BLaER1 treated with 17β-estradiol and CSF1 and Interleukin-3, amounts not matched to agents 10 nM and 100 nM (cell line): Measurements from ENCODE around the gene NSG1.
"Not testable (repeated sequence)": the region's sequence is repeated elsewhere in the genome, so short reads cannot be mapped to it uniquely, and the experiment has no call there.

Experiments
- H3K27ac ChIP-seq, 11 experiments: shearing (Covaris generic); formaldehyde crosslinking; 2 replicates each; pipeline ENCODE4 v1.8.1; 2022
- H3K27me3 ChIP-seq, 11 experiments: shearing (Covaris generic); formaldehyde crosslinking; 2 replicates each; pipeline ENCODE4 v1.8.1; 2022
- H3K36me3 ChIP-seq, 11 experiments: shearing (Covaris generic); formaldehyde crosslinking; 2 replicates each; pipeline ENCODE4 v1.8.1; 2022
- H3K4me1 ChIP-seq, 10 experiments: shearing (Covaris generic); formaldehyde crosslinking; 2 replicates each; pipeline ENCODE4 v1.8.1; 2022
- H3K4me2 ChIP-seq, 11 experiments: shearing (Covaris generic); formaldehyde crosslinking; 2 replicates each; pipeline ENCODE4 v1.8.1; 2022
- H3K4me3 ChIP-seq, 10 experiments: shearing (Covaris generic); formaldehyde crosslinking; 2 replicates each; pipeline ENCODE4 v1.8.1; 2022
- H3K9ac ChIP-seq, 11 experiments: shearing (Covaris generic); formaldehyde crosslinking; 2 replicates each; pipeline ENCODE4 v1.8.1; 2022
- H3K9me3 ChIP-seq, 11 experiments: shearing (Covaris generic); formaldehyde crosslinking; replicated peaks in 1 of 11; 2 replicates each; pipeline ENCODE4 v1.8.1; 2022
- H4K20me1 ChIP-seq, 11 experiments: shearing (Covaris generic); formaldehyde crosslinking; 2 replicates each; pipeline ENCODE4 v1.8.1; 2022
- Cebpa-rat ChIP-seq, 11 experiments: shearing (Covaris generic); IDR thresholded peaks; 2 replicates each; pipeline ENCODE4 v1.8.1; 2022

The NSG1 gene, protein sequence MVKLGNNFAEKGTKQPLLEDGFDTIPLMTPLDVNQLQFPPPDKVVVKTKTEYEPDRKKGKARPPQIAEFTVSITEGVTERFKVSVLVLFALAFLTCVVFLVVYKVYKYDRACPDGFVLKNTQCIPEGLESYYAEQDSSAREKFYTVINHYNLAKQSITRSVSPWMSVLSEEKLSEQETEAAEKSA

DNA sequence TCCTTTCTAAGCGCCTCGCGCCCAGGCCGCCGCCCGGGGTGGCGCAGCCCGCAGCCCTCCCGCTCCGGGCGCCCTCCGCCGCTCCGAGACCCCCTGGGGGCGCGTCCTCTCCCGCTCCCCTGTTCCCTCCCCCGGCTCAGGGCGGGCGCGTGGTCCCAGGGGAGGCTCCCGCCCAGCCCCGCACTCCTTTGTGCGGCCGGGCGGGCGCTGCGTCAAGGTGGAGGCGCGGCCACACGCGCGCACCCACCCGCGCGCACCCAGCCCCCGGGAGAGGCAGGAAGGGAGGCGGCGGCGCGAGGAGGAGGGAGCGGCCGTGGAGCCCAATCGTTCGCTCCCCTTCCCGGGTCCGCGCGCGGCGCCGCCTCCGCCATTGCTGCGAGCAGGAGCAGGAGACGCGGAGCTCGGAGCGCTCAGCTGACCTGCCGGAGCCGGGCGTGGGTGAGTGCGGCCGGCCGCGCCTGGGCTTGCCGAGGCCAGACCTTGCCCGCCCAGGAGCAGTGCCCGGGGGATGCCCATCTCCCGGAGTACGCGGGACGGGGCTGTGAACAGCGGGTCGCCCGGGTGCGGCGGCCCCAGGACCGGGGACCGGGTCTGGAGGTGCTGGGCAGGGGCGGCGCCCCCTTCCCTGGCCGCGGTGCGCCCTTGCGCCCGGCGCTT, at the start of gene NSG1:
NSG1 (plus strand) TSS at position 367 of the 657 bp plus-strand sequence. CDS start 528 bp downstream, outside the sequence.
- peak within 1 kb of the TSS; percentile 62 to 80 (median 70) for H3K4me3 ChIP-seq
- no peaks in the 10 kb centered on the region for H3K36me3 ChIP-seq
- H3K4me2 ChIP-seq = peak within 1 kb of the TSS; percentile 99 to 100 (median 100)
- H3K4me1 ChIP-seq = peaks cover 25 to 30% (median 29%) of the 10 kb centered on the region in 10 experiments
- H3K27me3 ChIP-seq = peaks cover 70 to 96% (median 88%) of the 10 kb centered on the region in 11 experiments
- H3K27ac ChIP-seq = 0 out of 22 replicates have a peak within 1 kb of the TSS, but pooled peaks of 1 of the 11 experiments have one; percentile 7
- H3K9ac ChIP-seq = peak within 1 kb of the TSS; percentile 27 to 70 (median 55); a peak in 19 of 22 replicates
- H3K9me3 ChIP-seq = no peaks in the 10 kb centered on the region
- peaks cover 0 to 48% (median 24%) of the 10 kb centered on the region in 11 experiments; a peak in 17 of 22 replicates for H4K20me1 ChIP-seq
- no peak for TF ChIP-seq Cebpa-rat (IDR thresholded peaks at IDR 0.05)

DNA sequence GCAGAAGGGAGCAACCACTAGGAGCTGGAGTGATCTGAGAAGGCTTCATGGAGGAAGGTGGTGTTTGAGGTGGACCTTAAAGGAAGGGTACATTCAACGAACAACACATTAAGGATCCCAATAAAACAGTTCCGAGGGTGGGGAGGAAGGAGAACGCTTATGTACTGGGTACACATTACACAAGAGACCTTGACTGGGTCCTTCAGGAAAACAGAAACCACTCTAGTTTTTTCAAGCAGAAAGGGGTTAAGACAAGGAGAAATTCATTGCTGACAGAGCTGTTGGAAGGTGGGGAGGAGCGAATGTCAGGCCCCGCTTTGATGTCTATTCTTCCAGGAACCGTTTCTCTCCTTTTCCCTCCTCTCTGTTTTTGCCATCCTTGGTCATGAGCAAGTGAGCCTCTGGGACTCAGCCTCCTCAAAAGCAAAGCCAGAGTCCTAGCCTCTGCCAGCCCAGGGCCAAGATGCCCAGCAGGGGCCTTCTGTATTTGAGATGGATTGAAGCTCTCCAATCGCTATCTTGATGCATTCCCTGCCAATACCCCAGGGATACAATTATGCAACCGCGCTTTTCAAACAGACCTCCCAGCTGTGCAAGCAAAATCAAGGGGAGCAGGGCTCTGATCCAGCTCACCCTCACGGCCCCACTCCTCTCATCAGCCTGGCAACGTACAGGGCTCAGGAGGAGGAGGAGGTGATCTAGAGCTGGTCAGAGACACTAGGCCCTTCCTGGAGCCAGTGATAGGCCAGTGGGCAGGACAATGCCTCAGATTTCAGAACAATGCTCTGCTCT, 48.5 kb upstream of the NSG1 start:
- H3K36me3 ChIP-seq = no peaks in the 10 kb centered on the region
- H3K4me2 ChIP-seq = peak overlapping the region in 8 of 11 experiments; percentile 12 to 69 (median 52); a peak in 14 of 22 replicates
- H3K27ac ChIP-seq = no peak overlapping the region
- H3K4me3 ChIP-seq = no peak overlapping the region
- H4K20me1 ChIP-seq = no peaks in the 10 kb centered on the region
- no peaks in the 10 kb centered on the region for H3K9me3 ChIP-seq
- H3K27me3 ChIP-seq = no peaks in the 10 kb centered on the region
- no peak for TF ChIP-seq Cebpa-rat (IDR thresholded peaks at IDR 0.05)
- H3K9ac ChIP-seq = no peak overlapping the region
- peaks cover 4 to 41% (median 26%) of the 10 kb centered on the region in 10 experiments; a peak in 19 of 20 replicates for H3K4me1 ChIP-seq

DNA sequence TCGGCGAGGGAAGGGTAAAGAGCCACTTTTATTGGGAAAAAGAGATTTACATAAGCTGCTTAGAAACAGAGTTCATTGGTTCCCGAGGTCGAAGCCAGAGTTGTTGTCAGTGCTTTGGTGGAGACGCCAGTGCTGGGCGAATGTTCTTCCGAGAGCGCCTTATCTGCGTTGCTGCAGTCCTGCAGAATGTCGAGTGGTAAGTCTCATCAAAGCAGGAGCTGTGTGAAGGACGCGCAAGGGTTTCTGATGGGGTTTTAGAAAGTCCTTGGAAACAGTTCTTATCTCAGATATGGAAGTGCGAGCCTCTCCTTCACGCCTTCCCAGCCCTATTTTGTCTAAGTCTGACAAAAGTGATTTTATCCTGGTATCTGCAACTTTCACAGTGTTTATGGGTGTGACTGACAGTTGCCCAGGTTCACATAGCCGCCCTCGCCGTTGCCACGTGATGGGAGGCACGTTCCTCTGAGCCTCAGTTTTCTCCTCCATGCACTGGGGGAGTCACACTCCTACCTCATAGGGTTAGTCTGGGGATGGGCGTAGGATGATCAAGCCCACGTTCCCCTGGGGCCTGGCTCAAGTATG, 47.3 kb upstream of the NSG1 start:
- Histone ChIP-seq H3K9me3 (no peaks in the 10 kb centered on the region; a peak in 1 of 22 replicates), H3K4me2 (no peak overlapping the region), H3K27ac (no peak overlapping the region), H3K4me3 (no peak overlapping the region), H3K36me3 (no peaks in the 10 kb centered on the region), H4K20me1 (no peaks in the 10 kb centered on the region), H3K27me3 (no peaks in the 10 kb centered on the region), H3K9ac (no peak overlapping the region), H3K4me1 (peaks cover 0 to 45% (median 24%) of the 10 kb centered on the region in 10 experiments; a peak in 14 of 20 replicates)
- TF ChIP-seq Cebpa-rat (IDR thresholded peaks at IDR 0.05) = no peak

DNA sequence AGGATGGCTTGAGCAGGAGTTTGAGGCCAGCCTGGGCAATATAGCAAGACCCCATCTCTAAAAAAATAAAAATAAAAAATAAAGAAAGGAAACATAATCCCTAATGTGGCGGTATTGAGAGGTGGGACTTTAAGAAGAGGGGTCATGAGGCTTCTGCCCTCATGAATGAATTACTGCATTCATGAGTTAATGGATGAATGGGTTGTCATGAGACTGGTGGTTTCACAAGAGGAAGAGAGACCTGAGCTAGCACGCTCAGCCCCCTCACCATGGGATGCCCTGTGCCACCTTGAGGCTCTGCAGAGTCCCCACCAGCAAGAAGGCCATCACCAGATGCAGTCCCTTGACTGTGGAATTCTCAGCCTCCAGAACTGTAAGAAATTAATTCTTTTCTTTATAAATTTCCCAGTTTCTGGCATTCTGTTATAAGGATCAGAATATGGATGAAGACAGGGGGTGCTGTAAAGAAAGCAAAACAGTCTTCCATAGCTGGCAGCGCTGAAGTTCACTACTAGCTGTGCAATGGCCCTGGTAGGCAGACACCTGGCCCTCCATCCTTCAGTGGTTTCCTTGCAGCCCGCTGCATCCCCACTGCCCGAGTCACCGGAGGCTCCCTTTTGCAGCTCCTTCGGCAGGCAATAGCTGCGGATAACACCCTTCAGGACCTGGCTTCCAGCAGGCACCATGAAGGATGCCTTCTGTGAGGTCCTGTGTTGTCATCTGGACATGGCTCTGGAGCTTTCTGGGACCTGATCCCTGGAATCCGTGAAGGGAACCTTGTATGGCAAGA, 44.8 kb upstream of the NSG1 start:
- no peak overlapping the region for H3K4me3 ChIP-seq
- no peaks in the 10 kb centered on the region for H3K36me3 ChIP-seq
- H4K20me1 ChIP-seq = no peaks in the 10 kb centered on the region
- peaks cover 0 to 15% (median 9%) of the 10 kb centered on the region in 11 experiments; a peak in 13 of 22 replicates for H3K9me3 ChIP-seq
- no peak overlapping the region for H3K27ac ChIP-seq
- H3K4me1 ChIP-seq = peaks cover 0 to 63% (median 44%) of the 10 kb centered on the region in 10 experiments; a peak in 15 of 20 replicates
- H3K9ac ChIP-seq = no peak overlapping the region
- no peaks in the 10 kb centered on the region for H3K27me3 ChIP-seq
- TF ChIP-seq Cebpa-rat (IDR thresholded peaks at IDR 0.05) = no peak
- H3K4me2 ChIP-seq = peak overlapping the region in 4 of 11 experiments; percentile 25 to 82 (median 68); a peak in 5 of 22 replicates

DNA sequence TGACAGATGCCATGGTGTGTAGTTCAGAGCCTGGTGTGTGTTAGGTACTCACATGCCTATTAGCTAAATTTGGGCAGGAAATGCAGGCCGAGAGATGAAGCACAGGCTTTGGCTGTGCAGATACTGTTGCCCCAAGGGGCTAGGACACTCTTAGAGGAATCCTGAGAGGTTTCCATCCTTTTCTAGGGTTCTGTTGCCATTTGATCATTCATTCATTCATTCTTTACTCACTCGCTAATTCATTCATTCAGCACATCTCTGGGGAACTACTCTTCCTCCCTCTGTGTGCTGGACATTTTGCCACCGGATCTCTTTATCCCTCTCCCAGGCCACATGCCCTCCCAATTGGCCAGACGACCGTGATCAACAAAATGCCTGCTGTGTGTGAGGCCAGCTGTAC, 43.9 kb upstream of the NSG1 start:
- no peaks in the 10 kb centered on the region for H3K36me3 ChIP-seq
- H3K4me1 ChIP-seq = peaks cover 0 to 66% (median 41%) of the 10 kb centered on the region in 10 experiments; a peak in 15 of 20 replicates
- no peaks in the 10 kb centered on the region for H3K27me3 ChIP-seq
- peaks cover 0 to 22% (median 18%) of the 10 kb centered on the region in 11 experiments; a peak in 16 of 22 replicates for H3K9me3 ChIP-seq
- H3K27ac ChIP-seq = no peak overlapping the region
- peak overlapping the region in 4 of 11 experiments; percentile 25 to 82 (median 68); a peak in 6 of 22 replicates for H3K4me2 ChIP-seq
- TF ChIP-seq Cebpa-rat (IDR thresholded peaks at IDR 0.05) = no peak
- no peaks in the 10 kb centered on the region for H4K20me1 ChIP-seq
- H3K4me3 ChIP-seq = no peak overlapping the region
- no peak overlapping the region for H3K9ac ChIP-seq

DNA sequence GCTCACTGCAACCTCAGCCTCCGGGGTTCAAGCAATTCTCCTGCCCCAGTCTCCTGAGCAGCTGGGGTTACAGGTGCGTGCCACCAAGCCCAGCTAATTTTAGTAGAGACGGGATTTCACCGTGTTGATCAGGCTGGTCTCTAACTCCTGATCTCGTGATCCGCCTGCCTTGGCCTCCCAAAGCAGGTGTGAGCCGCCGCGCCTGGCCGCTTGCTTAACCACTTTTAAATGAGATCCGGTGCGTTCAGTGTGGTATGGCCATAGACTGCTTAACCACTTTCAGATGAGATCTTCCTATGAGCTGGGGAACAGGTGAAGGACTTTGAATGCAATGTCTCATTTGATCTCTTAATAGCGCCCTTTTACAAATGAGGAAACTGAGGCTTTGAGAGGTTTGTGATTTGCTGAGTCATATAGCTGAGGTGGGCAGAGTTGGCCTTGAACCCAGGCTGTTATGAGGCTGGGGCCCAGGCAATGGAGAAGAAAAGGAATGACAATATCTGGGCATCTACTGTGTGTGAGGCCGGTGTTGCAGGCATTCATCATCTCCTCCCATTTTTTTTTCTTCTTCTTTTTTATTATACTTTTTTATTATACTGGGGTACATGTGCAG, 41.9 kb upstream of the NSG1 start:
- Histone ChIP-seq H3K4me3 (no peak overlapping the region), H3K9me3 (peaks cover 17 to 41% (median 32%) of the 10 kb centered on the region in 11 experiments), H3K9ac (no peak overlapping the region), H3K4me1 (peaks cover 0 to 63% (median 29%) of the 10 kb centered on the region in 10 experiments; a peak in 15 of 20 replicates), H3K4me2 (peak overlapping the region in 9 of 11 experiments; percentile 21 to 82 (median 63); a peak in 16 of 22 replicates), H3K27me3 (no peaks in the 10 kb centered on the region), H4K20me1 (no peaks in the 10 kb centered on the region), H3K27ac (no peak overlapping the region), H3K36me3 (0 out of 22 replicates have a peak, but pooled peaks cover 0 to 5% (median 0%) of the 10 kb centered on the region in 11 experiments)
- TF ChIP-seq Cebpa-rat (IDR thresholded peaks at IDR 0.05) = no peak

DNA sequence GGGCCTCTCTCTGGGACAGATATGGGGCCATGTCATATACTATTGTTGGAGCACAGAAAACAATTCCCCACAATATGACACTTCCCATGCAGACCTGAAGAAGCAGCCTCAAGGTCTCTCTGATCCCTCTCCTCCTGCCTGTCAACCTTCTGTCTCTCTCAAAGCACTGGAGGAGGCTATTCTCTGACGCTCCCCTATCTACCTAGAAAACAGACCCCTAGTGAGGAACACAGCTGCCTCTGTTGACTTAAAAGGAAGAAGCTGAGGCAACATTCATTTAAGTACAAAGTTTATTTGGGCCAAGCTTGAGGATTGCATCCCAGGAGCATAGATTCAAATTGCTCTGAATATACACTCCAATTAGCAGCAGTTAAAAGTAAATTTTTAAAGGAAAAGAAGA, 39.3 kb upstream of the NSG1 start:
- Histone ChIP-seq H4K20me1 (no peaks in the 10 kb centered on the region), H3K9me3 (peaks cover 32 to 67% (median 56%) of the 10 kb centered on the region in 11 experiments), H3K4me3 (no peak overlapping the region), H3K4me2 (peak overlapping the region in 3 of 11 experiments; percentile 0 to 50 (median 17); a peak in 4 of 22 replicates), H3K36me3 (0 out of 22 replicates have a peak, but pooled peaks cover 0 to 5% (median 0%) of the 10 kb centered on the region in 11 experiments), H3K4me1 (peaks cover 0 to 55% (median 29%) of the 10 kb centered on the region in 10 experiments; a peak in 15 of 20 replicates), H3K9ac (no peak overlapping the region), H3K27ac (peak overlapping the region in 1 of 11 experiments; percentile 43; a peak in 3 of 22 replicates), H3K27me3 (no peaks in the 10 kb centered on the region)
- TF ChIP-seq Cebpa-rat (IDR thresholded peaks at IDR 0.05) = no peak

DNA sequence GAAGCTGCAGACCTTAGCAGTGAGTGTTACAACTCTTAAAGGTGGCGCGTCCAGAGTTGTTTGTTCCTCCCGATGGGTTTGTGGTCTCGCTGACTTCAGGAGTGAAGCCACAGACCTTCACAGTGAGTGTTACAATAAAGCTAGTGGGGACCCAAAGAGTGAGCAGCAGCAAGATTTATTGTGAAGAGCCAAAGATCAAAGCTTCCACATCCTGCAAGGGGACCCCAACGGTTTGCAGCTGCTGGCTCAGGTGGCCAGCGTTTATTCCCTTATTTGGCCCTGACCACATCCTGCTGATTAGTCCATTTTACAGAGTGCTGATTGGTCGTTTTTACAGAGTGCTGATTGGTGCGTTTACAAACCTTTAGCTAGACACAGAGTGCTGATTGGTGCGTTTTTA, 38.3 kb upstream of the NSG1 start:
- peak overlapping the region in 6 of 11 experiments; percentile 24 to 50 (median 32); a peak in 10 of 22 replicates for H3K4me2 ChIP-seq
- peak overlapping the region in 3 of 11 experiments; percentile 14 to 49 (median 43); a peak in 3 of 22 replicates for H3K27ac ChIP-seq
- H3K4me3 ChIP-seq = peak overlapping the region in 1 of 10 experiments; percentile 43; a peak in 2 of 20 replicates
- not testable (repeated sequence) for H4K20me1 ChIP-seq, H3K36me3 ChIP-seq, H3K9ac ChIP-seq, H3K27me3 ChIP-seq
- H3K9me3 ChIP-seq = peaks cover 41 to 77% (median 66%) of the 10 kb centered on the region in 11 experiments
- peaks cover 0 to 45% (median 26%) of the 10 kb centered on the region in 10 experiments; a peak in 15 of 20 replicates for H3K4me1 ChIP-seq
